RWPE2 (cell line): Measurements from ENCODE around the gene LRP10.
A peak's percentile ranks its signal among the peaks of the same experiment; 100 is the strongest.

Source experiments
- ATAC-seq: fragments of 200-7000 bp; cut with Tn5 transposase; 3 replicates; pipeline ENCODE4 v1.9.1; 2021; ENCODE audit warnings: low read depth
- DNase-seq: peaks from one replicate; pipeline ENCODE4 v3.0.0-alpha.2; 2020; ENCODE audit warnings: low spot score
- H3K27ac ChIP-seq: fragments of 450-650 bp; 2 replicates; pipeline ENCODE4 v1.5.1; 2017; ENCODE audit warnings: mild to moderate bottlenecking; ENCODE audit not compliant: poor library complexity, severe bottlenecking
- H3K27me3 ChIP-seq: fragments of 250-450 bp; sonication (Bioruptor Pico); 2 replicates; pipeline ENCODE4 v1.5.1; 2021; ENCODE audit warnings: mild to moderate bottlenecking, moderate library complexity; ENCODE audit not compliant: insufficient read depth, poor library complexity, severe bottlenecking
- H3K36me3 ChIP-seq: fragments of 250-450 bp; sonication (Bioruptor Pico); 2 replicates; pipeline ENCODE4 v1.5.1; 2020; ENCODE audit warnings: low read depth, mild to moderate bottlenecking, moderate library complexity
- H3K4me1 ChIP-seq: fragments of 250-450 bp; sonication (Bioruptor Pico); 2 replicates; pipeline ENCODE4 v1.5.1; 2021; ENCODE audit warnings: mild to moderate bottlenecking, moderate library complexity; ENCODE audit not compliant: insufficient read depth, poor library complexity, severe bottlenecking
- H3K4me3 ChIP-seq: fragments of 250-450 bp; sonication (Bioruptor Pico); 2 replicates; pipeline ENCODE4 v1.5.1; 2021; ENCODE audit warnings: mild to moderate bottlenecking, moderate library complexity; ENCODE audit not compliant: severe bottlenecking
- H3K9me3 ChIP-seq: fragments of 250-450 bp; sonication (Bioruptor Pico); 2 replicates; pipeline ENCODE4 v1.5.1; 2021; ENCODE audit warnings: mild to moderate bottlenecking, moderate library complexity; ENCODE audit not compliant: severe bottlenecking
- TF ChIP-seq, protein P1 (sequence below): fragments of 450-650 bp; IDR thresholded peaks from one replicate; pipeline ENCODE4 v1.5.1; 2017; ENCODE audit warnings: mild to moderate bottlenecking, moderate library complexity; ENCODE audit not compliant: poor library complexity, severe bottlenecking

LRP10 gene

DNA sequence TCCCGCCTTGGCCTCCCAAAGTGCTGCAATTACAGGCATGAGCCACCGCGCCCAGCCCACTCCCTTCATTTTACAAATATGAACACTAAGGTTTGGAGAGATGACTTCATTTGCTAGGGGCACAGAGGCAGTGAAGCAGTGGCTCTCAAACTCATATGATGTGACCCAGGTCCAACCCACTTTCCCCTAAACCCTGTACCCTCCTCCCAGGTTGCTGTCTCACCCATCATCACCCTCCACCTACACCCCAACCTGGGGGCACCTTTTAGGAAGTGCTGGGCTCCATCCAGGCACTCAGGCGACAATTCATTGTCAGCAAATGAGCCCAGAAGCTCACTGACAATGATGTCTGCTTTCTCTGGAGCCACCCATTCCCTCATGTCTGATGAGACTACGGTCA is 52.2 kb downstream of the LRP10 start:
- Histone ChIP-seq H3K27me3 (no peaks in the 10 kb centered on the region), H3K4me3 (no peak overlapping the region), H3K9me3 (no peaks in the 10 kb centered on the region), H3K27ac (peak overlapping the region; percentile 64), H3K4me1 (peaks cover 26% of the 10 kb centered on the region), H3K36me3 (peaks cover 84% of the 10 kb centered on the region)
- DNase-seq (no peak), ATAC-seq (no peak)
- TF ChIP-seq, protein P1, sequence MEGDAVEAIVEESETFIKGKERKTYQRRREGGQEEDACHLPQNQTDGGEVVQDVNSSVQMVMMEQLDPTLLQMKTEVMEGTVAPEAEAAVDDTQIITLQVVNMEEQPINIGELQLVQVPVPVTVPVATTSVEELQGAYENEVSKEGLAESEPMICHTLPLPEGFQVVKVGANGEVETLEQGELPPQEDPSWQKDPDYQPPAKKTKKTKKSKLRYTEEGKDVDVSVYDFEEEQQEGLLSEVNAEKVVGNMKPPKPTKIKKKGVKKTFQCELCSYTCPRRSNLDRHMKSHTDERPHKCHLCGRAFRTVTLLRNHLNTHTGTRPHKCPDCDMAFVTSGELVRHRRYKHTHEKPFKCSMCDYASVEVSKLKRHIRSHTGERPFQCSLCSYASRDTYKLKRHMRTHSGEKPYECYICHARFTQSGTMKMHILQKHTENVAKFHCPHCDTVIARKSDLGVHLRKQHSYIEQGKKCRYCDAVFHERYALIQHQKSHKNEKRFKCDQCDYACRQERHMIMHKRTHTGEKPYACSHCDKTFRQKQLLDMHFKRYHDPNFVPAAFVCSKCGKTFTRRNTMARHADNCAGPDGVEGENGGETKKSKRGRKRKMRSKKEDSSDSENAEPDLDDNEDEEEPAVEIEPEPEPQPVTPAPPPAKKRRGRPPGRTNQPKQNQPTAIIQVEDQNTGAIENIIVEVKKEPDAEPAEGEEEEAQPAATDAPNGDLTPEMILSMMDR = no peak

DNA sequence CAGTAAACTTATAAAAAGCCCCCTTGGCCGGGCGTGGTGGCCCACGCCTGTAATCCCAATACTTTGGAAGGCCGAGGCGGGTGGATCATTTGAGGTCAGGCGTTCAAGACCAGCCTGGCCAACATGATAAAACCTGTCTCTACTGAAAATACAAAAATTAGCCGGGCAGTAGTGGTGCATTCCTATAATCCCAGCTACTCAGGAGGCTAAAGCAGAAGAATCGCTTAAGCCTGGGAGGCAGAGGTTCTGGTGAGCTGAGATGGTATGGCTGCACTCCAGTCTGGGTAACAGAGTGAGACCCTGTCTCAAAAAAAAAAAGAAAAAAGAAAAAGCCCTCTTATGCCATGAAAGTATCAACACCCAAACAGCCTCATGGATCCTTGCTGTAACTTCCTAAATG is 54.0 kb downstream of the LRP10 start:
- peaks cover 74% of the 10 kb centered on the region for H3K36me3 ChIP-seq
- H3K4me1 ChIP-seq = peaks cover 32% of the 10 kb centered on the region
- DNase-seq = no peak
- H3K9me3 ChIP-seq = no peaks in the 10 kb centered on the region
- H3K27ac ChIP-seq = peak overlapping the region; percentile 64
- H3K4me3 ChIP-seq = no peak overlapping the region
- TF ChIP-seq, protein P1 = no peak
- no peaks in the 10 kb centered on the region for H3K27me3 ChIP-seq
- no peak for ATAC-seq

DNA sequence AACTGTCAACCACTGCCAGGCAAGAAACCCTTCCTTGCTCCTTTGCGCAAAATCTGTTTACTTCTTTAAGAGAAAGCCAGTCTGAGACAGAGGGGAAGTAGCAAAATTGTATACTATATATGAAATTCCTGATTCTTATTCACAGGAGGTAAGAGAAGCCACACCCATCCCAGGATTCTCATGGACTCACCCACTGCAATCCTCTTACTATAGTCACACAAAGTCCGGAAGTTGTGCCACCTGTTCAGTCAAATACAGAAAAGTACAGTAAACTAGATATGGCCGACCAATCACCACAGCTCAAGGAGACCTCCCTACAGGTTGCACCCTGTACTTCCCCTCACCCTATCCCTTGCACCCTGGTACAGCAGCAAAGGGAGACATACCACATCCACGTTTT is 54.8 kb downstream of the LRP10 start:
- H3K27ac ChIP-seq = peak overlapping the region; percentile 64
- TF ChIP-seq, protein P1 = no peak
- DNase-seq (peak; percentile 80), ATAC-seq (peak; percentile 62)
- peaks cover 32% of the 10 kb centered on the region for H3K4me1 ChIP-seq
- H3K36me3 ChIP-seq = peaks cover 66% of the 10 kb centered on the region
- H3K9me3 ChIP-seq = no peaks in the 10 kb centered on the region
- no peaks in the 10 kb centered on the region for H3K27me3 ChIP-seq
- H3K4me3 ChIP-seq = no peak overlapping the region

DNA sequence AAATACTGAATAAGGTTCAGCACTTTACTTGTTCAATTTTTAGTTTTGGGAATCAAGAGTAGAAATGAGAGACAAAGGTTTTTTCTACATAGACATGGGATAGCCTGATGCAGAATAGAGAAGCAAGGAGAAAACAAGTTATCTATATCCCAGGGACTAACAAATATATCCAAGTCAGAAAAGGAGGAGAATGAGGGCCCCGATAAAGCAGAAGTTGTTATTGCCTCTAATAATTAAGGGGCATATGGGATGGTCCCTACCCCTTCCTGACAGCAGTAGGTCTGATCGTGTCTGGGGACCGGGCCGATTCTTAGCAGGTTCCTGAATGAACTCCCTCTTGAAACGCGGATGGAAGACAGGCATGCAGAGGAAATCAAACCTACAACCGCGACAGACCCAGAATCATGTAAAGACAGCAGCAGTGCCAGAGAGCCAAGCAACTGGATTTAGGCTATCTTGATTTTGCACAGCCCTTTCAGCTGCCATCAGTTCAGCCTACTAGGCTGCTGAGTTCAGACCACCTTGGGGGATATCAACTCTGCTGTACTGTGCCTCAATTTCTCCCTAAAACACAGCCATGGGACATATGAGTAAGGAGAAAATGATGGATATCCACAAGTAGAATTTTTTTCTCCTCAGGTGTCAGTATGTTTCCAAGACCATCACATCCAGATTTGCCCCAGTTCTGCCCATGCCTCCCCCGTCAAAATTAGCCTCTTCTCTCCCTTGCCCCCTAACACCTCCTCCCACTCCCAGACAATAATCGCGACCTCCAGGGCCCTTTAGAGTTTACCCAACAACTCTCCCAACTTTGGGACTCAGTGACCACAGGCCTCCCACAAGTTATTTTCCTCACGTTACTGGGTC is 56.9 kb downstream of the LRP10 start:
- Histone ChIP-seq H3K4me3 (peak overlapping the region; percentile 65), H3K4me1 (peaks cover 27% of the 10 kb centered on the region), H3K27ac (peak overlapping the region; percentile 64), H3K27me3 (no peaks in the 10 kb centered on the region), H3K36me3 (peaks cover 45% of the 10 kb centered on the region), H3K9me3 (no peaks in the 10 kb centered on the region)
- ATAC-seq = no peak
- no peak for DNase-seq
- TF ChIP-seq, protein P1 = no peak
